Vagina (tissue), 2 donors: Measurements from ENCODE around the gene RNASEL.

Experiments
- POLR2A ChIP-seq, 2 donors: fragments of 450-650 bp; IDR thresholded peaks; one replicate each; pipeline ENCODE4 v1.6.1; 2017; ENCODE audit warnings: antibody characterized with exemption in 2 of 2, mild to moderate bottlenecking in 2 of 2, moderate library complexity in 2 of 2
- POLR2AphosphoS5 ChIP-seq, 2 donors: sonication (generic); formaldehyde crosslinking; IDR thresholded peaks; one replicate each; pipeline ENCODE4 v1.9.0; 2017; ENCODE audit warnings: antibody characterized with exemption in 2 of 2, mild to moderate bottlenecking in 2 of 2, low read depth in 1 of 2; ENCODE audit not compliant: insufficient read depth in 1 of 2
- TF ChIP-seq, protein P1 (sequence below), 3 experiments: fragments of 450-650 bp in 2 of 3; fragments of 200-600 bp in 1 of 3; sonication (generic) in 1 of 3; IDR thresholded peaks; one replicate each; pipeline ENCODE4 v1.5.1; 2017 to 2019; ENCODE audit warnings: antibody characterized with exemption in 3 of 3, mild to moderate bottlenecking in 2 of 3, moderate library complexity in 2 of 3

DNA sequence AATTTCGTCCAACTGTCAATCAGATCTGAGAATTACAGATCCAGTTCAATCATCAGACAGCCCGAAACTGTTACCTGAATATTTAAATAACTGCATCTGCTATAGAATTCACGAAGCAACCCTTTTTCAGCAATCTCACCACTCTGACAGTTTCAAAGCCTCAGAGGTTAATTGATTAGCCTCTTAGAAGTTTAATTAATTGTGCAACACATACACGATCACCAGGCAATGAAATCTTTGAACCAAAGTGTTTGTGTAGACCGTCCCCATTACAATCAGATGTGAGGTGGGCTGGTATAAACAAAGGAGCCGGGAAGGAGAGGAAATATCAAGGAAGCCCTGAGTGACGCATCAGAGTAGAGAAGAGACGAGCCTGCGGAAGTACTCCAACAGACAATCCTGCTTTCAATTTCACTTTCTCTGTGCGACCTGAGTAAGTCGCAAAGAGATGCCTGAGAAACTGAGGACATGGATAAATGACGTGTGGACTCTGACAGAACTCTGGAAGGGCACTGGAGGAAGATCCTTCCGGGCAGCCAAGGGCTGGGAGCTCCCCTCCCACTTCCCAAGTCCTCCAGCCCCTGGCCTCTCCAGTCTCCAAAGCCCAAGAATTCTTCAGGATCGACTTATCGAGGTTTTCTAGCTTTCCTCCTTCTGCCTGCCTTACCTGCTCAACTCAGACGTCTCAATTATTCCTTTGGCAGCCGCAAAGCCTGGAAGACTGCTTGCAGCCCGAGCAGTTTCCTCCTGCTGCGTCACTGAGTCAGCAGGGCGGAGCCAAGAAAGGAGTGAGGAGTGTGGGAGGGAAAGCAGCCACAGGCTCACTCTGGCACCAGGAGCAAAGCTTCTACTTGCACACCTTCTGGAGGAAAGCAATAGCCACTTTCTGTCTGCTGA lies at the start of gene RNASEL:
- TF ChIP-seq, protein P1, sequence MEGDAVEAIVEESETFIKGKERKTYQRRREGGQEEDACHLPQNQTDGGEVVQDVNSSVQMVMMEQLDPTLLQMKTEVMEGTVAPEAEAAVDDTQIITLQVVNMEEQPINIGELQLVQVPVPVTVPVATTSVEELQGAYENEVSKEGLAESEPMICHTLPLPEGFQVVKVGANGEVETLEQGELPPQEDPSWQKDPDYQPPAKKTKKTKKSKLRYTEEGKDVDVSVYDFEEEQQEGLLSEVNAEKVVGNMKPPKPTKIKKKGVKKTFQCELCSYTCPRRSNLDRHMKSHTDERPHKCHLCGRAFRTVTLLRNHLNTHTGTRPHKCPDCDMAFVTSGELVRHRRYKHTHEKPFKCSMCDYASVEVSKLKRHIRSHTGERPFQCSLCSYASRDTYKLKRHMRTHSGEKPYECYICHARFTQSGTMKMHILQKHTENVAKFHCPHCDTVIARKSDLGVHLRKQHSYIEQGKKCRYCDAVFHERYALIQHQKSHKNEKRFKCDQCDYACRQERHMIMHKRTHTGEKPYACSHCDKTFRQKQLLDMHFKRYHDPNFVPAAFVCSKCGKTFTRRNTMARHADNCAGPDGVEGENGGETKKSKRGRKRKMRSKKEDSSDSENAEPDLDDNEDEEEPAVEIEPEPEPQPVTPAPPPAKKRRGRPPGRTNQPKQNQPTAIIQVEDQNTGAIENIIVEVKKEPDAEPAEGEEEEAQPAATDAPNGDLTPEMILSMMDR (IDR thresholded peaks at IDR 0.05) = no peak
- TF ChIP-seq POLR2A (IDR thresholded peaks at IDR 0.05) = no peak
- peak; percentile 49 to 83 for TF ChIP-seq POLR2AphosphoS5 (IDR thresholded peaks at IDR 0.05; ENCODE audit: insufficient read depth in 1 of 2, low read depth in 1 of 2)
